T-cell (primary cell): Measurements from ENCODE around the gene CAV1. TPM values are rescaled to one million over a fixed set of nuclear protein-coding genes. Genes with fewer than 3 reads are reported as not detected.
A peak's percentile ranks its signal among the peaks of the same experiment; 100 is the strongest.

Experiments
- ATAC-seq, 4 experiments: fragments of 200-7000 bp in 3 of 4; fragments of 150-1000 bp in 1 of 4; cut with Tn5 transposase; replicated peaks in 1 of 4; 1 replicate in 3 of 4; 2 replicates in 1 of 4; pipeline ENCODE4 v1.10.0; 2021; ENCODE audit warnings: moderate library complexity in 3 of 4, mild to moderate bottlenecking in 2 of 4, moderate number of reproducible peaks in 1 of 4
- CTCF ChIA-PET, 2 donors: fragments of 300-600 bp; sonication (Branson Sonifier 250); formaldehyde crosslinking; loops; one replicate each; lab custom pipeline; 2022; ENCODE audit warnings: antibody characterized with exemption in 2 of 2; lab: Charles Lee
- POLR2A ChIA-PET, 2 donors: fragments of 300-600 bp; sonication (Branson Sonifier 250); formaldehyde crosslinking; loops; one replicate each; lab custom pipeline; 2022; ENCODE audit warnings: antibody characterized with exemption in 2 of 2; lab: Charles Lee
- DNase-seq, 35 experiments: peaks; one replicate each; pipeline versions ENCODE4 v3.0.0 to v3.0.0-alpha.2; 2013 to 2023
- H3K27ac ChIP-seq: one replicate; pipeline ENCODE4 v1.5.1; 2013; ENCODE audit warnings: low read length
- H3K27me3 ChIP-seq, 2 experiments: replicated peaks in 1 of 2; 1 replicate in 1 of 2; 2 replicates in 1 of 2; pipeline versions ENCODE4 v1.6.1 to v1.7.0; 2013; ENCODE audit warnings: low read length in 1 of 2, mixed read lengths in 1 of 2; ENCODE audit not compliant: control insufficient read depth in 2 of 2, insufficient read depth in 2 of 2; ENCODE audit errors: extremely low read depth in 1 of 2
- H3K36me3 ChIP-seq, 2 donors: 1 replicate in 1 of 2; 2 replicates in 1 of 2; pipeline versions ENCODE4 v1.6.1 to v1.7.0; 2013; ENCODE audit warnings: low read length in 1 of 2; ENCODE audit not compliant: control insufficient read depth in 2 of 2, insufficient read depth in 1 of 2; ENCODE audit errors: extremely low read depth in 1 of 2
- H3K4me1 ChIP-seq, 2 experiments: 1 replicate in 1 of 2; 2 replicates in 1 of 2; pipeline versions ENCODE4 v1.6.1 to v1.7.0; 2013; ENCODE audit warnings: low read length in 2 of 2, mixed read lengths in 1 of 2; ENCODE audit not compliant: insufficient read depth in 2 of 2, control insufficient read depth in 1 of 2; ENCODE audit errors: extremely low read depth in 1 of 2
- H3K4me3 ChIP-seq, 2 donors: 1 replicate in 1 of 2; 2 replicates in 1 of 2; pipeline versions ENCODE4 v1.5.1 to v1.7.0; 2013; ENCODE audit warnings: mild to moderate bottlenecking in 2 of 2, low read length in 1 of 2, moderate library complexity in 1 of 2; ENCODE audit not compliant: control insufficient read depth in 1 of 2; ENCODE audit errors: extremely low read depth in 1 of 2
- H3K9me3 ChIP-seq: 2 replicates; pipeline ENCODE4 v1.7.0; 2013
- H3K27ac Mint-ChIP-seq, 2 donors: one replicate each; pipeline ENCODE4 v1.8.0; 2020 to 2021; ENCODE audit warnings: mild to moderate bottlenecking in 2 of 2, mixed read lengths in 2 of 2
- H3K27me3 Mint-ChIP-seq, 2 donors: one replicate each; pipeline ENCODE4 v1.8.0; 2021 to 2022; ENCODE audit warnings: mixed read lengths in 2 of 2
- H3K36me3 Mint-ChIP-seq: one replicate; pipeline ENCODE4 v1.8.0; 2021; ENCODE audit warnings: mixed read lengths
- H3K4me1 Mint-ChIP-seq, 3 donors: one replicate each; pipeline ENCODE4 v1.8.0; 2020 to 2022; ENCODE audit warnings: mixed read lengths in 3 of 3, mild to moderate bottlenecking in 1 of 3
- H3K4me3 Mint-ChIP-seq, 3 donors: one replicate each; pipeline ENCODE4 v1.8.0; 2020 to 2022; ENCODE audit warnings: mild to moderate bottlenecking in 3 of 3, mixed read lengths in 3 of 3, moderate library complexity in 3 of 3
- H3K9me3 Mint-ChIP-seq, 3 donors: one replicate each; pipeline ENCODE4 v1.8.0; 2020 to 2022; ENCODE audit warnings: mixed read lengths in 3 of 3
- WGBS: methylation state at CpG from one replicate; pipeline ENCODE4 v1.1.5; 2013; ENCODE audit warnings: missing lambda C conversion rate; ENCODE audit not compliant: insufficient coverage; 5-methylcytosine and 5-hydroxymethylcytosine counted together
- total RNA-seq, 35 experiments: library from RNA in 6 of 35; stranded (reverse) in 6 of 35; fragments of 120-200 nt in 1 of 35; gene quantifications; one replicate each; pipeline versions ENCODE4 v1.2.1 to v1.2.4 and lab custom pipeline; 2013 to 2026

CAV1 gene
- total RNA-seq, 5 donors from 2014 or later (not counting 1 experiment from before 2014, with no cell fraction given): 0.25 to 1.4 (median 0.98) TPM; not detected in 1

GRCh38 chr7:116496653-116497052 lies 28.2 kb upstream of the CAV1 start:
- Histone ChIP-seq H3K9me3 (no peaks in the 10 kb centered on the region), H3K4me1 (peaks cover 7 to 17% of the 10 kb centered on the region in 2 experiments), H3K36me3 (no peaks in the 10 kb centered on the region), H3K4me3 (no peak overlapping the region), H3K27ac (no peak overlapping the region), H3K27me3 (peaks cover 7 to 22% of the 10 kb centered on the region in 2 experiments)
- peaks cover 40 to 57% of the 10 kb centered on the region in 2 donors for H3K27me3 Mint-ChIP-seq
- ChIA-PET CTCF (no interaction called here), POLR2A (no interaction called here)
- H3K9me3 Mint-ChIP-seq: peaks cover 0 to 3% (median 0%) of the 10 kb centered on the region in 3 donors
- no peaks in the 10 kb centered on the region for H3K36me3 Mint-ChIP-seq
- peaks cover 9 to 11% (median 10%) of the 10 kb centered on the region in 3 donors for H3K4me1 Mint-ChIP-seq
- WGBS: no CpG with 5 or more reads among the region's 6 CpGs
- DNase-seq: no peak
- no peak overlapping the region for H3K4me3 Mint-ChIP-seq
- H3K27ac Mint-ChIP-seq: no peak overlapping the region
- no peak for ATAC-seq

- POLR2A ChIA-PET: no interaction called here
- no peaks in the 10 kb centered on the region for H3K36me3 Mint-ChIP-seq
- no CpG with 5 or more reads among the region's 1 CpG for WGBS
- Histone ChIP-seq H3K4me3 (no peak overlapping the region), H3K4me1 (peaks cover 7 to 17% of the 10 kb centered on the region in 2 experiments), H3K36me3 (no peaks in the 10 kb centered on the region), H3K27me3 (peaks cover 9 to 22% of the 10 kb centered on the region in 2 experiments), H3K9me3 (no peaks in the 10 kb centered on the region), H3K27ac (no peak overlapping the region)
- no peak overlapping the region for H3K27ac Mint-ChIP-seq
- H3K4me1 Mint-ChIP-seq: peaks cover 9 to 11% (median 10%) of the 10 kb centered on the region in 3 donors
- CTCF ChIA-PET: no interaction called here
- peaks cover 42 to 54% of the 10 kb centered on the region in 2 donors for H3K27me3 Mint-ChIP-seq
- no peak for DNase-seq
- H3K9me3 Mint-ChIP-seq: peaks cover 0 to 3% (median 0%) of the 10 kb centered on the region in 3 donors
- no peak overlapping the region for H3K4me3 Mint-ChIP-seq
- ATAC-seq: no peak
These were observed 27.1 kb upstream of the CAV1 start for GRCh38 chr7:116497708-116498107.

GRCh38 chr7:116499168-116500077 lies 25.4 kb upstream of the CAV1 start, which contains the start of gene CAV2:
CAV2 (plus strand) TSS chr7:116499738; CDS start chr7:116499782, 44 bp downstream.
- peak within 1 kb of the TSS; percentile 33 to 78 for H3K4me3 ChIP-seq
- peak in 5 of 35 experiments; percentile 1 to 30 (median 3) for DNase-seq

GRCh38 chr7:116500078-116500853 lies 24.6 kb upstream of the CAV1 start:
- peaks cover 7 to 17% of the 10 kb centered on the region in 2 experiments for H3K4me1 ChIP-seq
- DNase-seq (peak in 6 of 35 experiments; percentile 1 to 40 (median 9)), ATAC-seq (peak; percentile 34 to 76 (median 64))
- Mint-ChIP-seq H3K36me3 (no peaks in the 10 kb centered on the region), H3K27ac (peak overlapping the region in 1 of 2 donors; percentile 41), H3K4me3 (peak overlapping the region; percentile 66 to 82 (median 67)), H3K4me1 (peaks cover 9 to 11% (median 10%) of the 10 kb centered on the region in 3 donors), H3K9me3 (peaks cover 0 to 3% (median 0%) of the 10 kb centered on the region in 3 donors), H3K27me3 (peaks cover 47 to 62% of the 10 kb centered on the region in 2 donors)
- no peaks in the 10 kb centered on the region for H3K9me3 ChIP-seq
- 5% methylated on average over 26 of the region's 36 CpGs for WGBS
- POLR2A ChIA-PET: no interaction called here
- peak overlapping the region; percentile 33 to 78 for H3K4me3 ChIP-seq
- no peak overlapping the region for H3K27ac ChIP-seq
- H3K27me3 ChIP-seq: peaks cover 11 to 26% of the 10 kb centered on the region in 2 experiments
- CTCF ChIA-PET: no interaction called here
- no peaks in the 10 kb centered on the region for H3K36me3 ChIP-seq

More at GRCh38 chr7:116499168-116500077, 25.4 kb upstream of the CAV1 start, which contains the start of gene CAV2:
- H3K4me3 Mint-ChIP-seq: peak within 1 kb of the TSS; percentile 66 to 82 (median 67)
- 7% methylated on average over 59 of the region's 86 CpGs for WGBS
- no peaks in the 10 kb centered on the region for H3K9me3 ChIP-seq
- peaks cover 11 to 26% of the 10 kb centered on the region in 2 experiments for H3K27me3 ChIP-seq
- ChIA-PET POLR2A (no interaction called here), CTCF (no interaction called here)
- H3K27ac ChIP-seq: no peak within 1 kb of the TSS
- peaks cover 47 to 57% of the 10 kb centered on the region in 2 donors for H3K27me3 Mint-ChIP-seq
- peak; percentile 51 to 65 (median 58) for ATAC-seq
- H3K27ac Mint-ChIP-seq: peak within 1 kb of the TSS in 1 of 2 donors; percentile 24
- peaks cover 9 to 11% (median 10%) of the 10 kb centered on the region in 3 donors for H3K4me1 Mint-ChIP-seq
- peaks cover 7 to 17% of the 10 kb centered on the region in 2 experiments for H3K4me1 ChIP-seq
- no peaks in the 10 kb centered on the region for H3K36me3 ChIP-seq
- H3K9me3 Mint-ChIP-seq: peaks cover 0 to 3% (median 0%) of the 10 kb centered on the region in 3 donors
- H3K36me3 Mint-ChIP-seq: no peaks in the 10 kb centered on the region

- Histone ChIP-seq H3K36me3 (no peaks in the 10 kb centered on the region), H3K27ac (no peak overlapping the region), H3K9me3 (no peaks in the 10 kb centered on the region), H3K4me1 (peaks cover 7 to 17% of the 10 kb centered on the region in 2 experiments), H3K4me3 (no peak overlapping the region), H3K27me3 (peaks cover 11 to 26% of the 10 kb centered on the region in 2 experiments)
- WGBS: no CpG with 5 or more reads among the region's 5 CpGs
- Mint-ChIP-seq H3K4me1 (peaks cover 9 to 11% (median 10%) of the 10 kb centered on the region in 3 donors), H3K27me3 (peaks cover 46 to 63% of the 10 kb centered on the region in 2 donors), H3K9me3 (peaks cover 0 to 2% (median 0%) of the 10 kb centered on the region in 3 donors), H3K27ac (no peak overlapping the region), H3K36me3 (no peaks in the 10 kb centered on the region), H3K4me3 (no peak overlapping the region)
- ChIA-PET CTCF (interaction anchor here (0.6 to 0.9 kb wide), 3 partner anchors 24 to 460 kb away, joined by 3 to 14 read pairs (median 4); no protein-coding TSS in a partner anchor), POLR2A (no interaction called here)
- no peak for ATAC-seq
- DNase-seq: no peak
These were observed 23.2 kb upstream of the CAV1 start for GRCh38 chr7:116501425-116502167.
